Effector CD8-positive, alpha-beta T cell (primary cell): ENCODE results near the gene CIITA.

Experiments
- DNase-seq: peaks from one replicate; lab custom pipeline; 2025; lab: John Stamatoyannopoulos, UW

The CIITA gene

DNA sequence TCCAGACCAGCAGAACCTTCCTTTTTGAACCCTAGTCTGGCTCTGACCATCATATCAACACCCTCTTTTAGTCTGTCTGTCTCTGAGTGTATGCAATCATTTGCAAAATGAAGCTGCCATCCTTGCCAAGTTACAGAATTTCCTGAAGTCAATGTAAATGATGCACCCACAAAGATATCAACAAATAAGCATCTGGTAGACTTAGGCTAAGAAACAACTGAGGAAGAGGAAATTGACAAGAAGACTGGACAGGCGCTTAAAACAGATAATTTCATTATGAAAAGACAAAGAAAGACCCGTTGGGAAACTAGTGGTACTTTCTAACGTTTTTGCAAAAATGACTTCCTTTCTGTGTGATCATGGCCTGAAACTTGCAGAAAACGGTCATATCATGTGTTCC lies 24.7 kb upstream of the CIITA start:
- no peak for DNase-seq

DNA sequence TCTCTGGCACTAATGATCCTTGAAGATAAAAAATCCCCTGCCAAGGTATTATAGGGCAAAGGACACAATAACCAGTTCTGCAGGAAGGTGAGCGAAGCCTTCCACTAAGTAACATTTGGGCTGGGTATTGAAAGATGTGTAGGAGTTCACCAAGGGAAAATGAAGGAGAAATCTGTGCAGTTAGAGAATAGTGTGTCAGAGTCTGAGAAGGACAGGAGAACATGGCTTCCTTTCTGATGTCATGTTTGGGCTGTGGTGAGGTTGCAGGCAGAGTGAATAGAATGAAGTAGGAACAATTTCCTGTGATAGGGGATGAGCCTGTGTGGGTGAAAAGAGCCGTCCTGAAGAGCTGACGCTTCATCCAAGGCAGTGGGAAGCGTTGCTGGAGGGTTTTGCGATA lies 24.1 kb upstream of the CIITA start:
- DNase-seq = no peak

DNA sequence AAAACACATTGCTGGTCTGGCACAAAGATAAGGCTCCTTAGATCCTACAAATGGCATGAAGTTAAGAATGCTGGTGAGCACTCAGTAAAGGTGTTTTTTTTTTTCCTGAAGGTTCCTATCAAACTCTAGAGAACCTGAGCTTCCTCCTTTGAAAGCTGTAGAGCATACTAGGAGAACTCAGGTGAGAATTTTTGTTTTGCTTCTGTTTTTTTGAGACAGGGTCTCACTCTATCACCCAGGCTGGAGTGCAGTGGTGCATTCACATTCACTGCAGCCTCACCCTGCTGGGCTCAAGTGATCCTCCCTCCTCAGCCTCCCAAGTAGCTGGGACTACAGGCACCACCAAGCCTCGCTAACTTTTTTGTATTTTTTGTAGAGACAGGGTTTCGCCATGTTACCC lies 21.0 kb upstream of the CIITA start:
- no peak for DNase-seq

- DNase-seq = no peak
Measured at GRCh38 chr16:10858203-10858602, 18.8 kb upstream of the CIITA start.

DNA sequence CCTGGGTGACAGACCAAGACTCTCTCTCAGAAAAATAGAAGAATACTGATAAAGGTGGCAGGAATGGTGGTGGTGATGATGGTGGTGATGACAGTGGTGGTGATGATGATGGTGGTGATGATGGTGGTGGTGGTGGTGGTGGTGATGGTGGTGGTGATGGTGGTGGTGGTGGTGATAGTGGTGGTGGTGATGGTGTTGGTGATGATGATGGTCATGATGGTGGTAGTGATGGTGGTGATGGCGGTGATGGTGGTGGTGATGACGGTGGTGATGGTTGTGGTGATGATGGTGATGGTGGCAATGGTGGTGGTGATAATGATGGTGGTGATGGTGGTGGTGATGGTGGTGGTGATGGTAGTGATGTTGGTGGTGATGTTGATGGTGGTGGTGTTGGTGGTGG lies 18.0 kb upstream of the CIITA start:
- DNase-seq = no peak

- no peak for DNase-seq
Measured at GRCh38 chr16:10859658-10860057, 17.3 kb upstream of the CIITA start.

DNA sequence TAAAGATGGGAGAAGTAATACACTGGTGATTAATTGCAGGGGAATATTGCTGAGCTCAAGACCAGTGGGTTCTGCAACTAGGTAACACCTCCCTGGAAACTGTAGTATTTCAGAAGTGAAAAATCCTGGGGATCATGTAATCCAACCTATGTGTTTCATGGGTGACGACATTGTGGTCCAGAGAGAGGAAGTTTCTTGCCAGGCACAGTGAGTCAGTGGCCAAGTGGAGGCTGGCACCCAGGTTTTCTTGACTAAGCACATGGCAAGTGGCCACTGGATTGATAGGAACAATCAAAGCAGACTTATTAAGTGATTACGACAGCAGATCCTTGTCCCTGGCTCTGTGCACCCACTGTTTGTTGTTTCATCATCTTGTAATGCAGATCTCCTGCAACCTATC lies 14.6 kb upstream of the CIITA start:
- DNase-seq = no peak

DNA sequence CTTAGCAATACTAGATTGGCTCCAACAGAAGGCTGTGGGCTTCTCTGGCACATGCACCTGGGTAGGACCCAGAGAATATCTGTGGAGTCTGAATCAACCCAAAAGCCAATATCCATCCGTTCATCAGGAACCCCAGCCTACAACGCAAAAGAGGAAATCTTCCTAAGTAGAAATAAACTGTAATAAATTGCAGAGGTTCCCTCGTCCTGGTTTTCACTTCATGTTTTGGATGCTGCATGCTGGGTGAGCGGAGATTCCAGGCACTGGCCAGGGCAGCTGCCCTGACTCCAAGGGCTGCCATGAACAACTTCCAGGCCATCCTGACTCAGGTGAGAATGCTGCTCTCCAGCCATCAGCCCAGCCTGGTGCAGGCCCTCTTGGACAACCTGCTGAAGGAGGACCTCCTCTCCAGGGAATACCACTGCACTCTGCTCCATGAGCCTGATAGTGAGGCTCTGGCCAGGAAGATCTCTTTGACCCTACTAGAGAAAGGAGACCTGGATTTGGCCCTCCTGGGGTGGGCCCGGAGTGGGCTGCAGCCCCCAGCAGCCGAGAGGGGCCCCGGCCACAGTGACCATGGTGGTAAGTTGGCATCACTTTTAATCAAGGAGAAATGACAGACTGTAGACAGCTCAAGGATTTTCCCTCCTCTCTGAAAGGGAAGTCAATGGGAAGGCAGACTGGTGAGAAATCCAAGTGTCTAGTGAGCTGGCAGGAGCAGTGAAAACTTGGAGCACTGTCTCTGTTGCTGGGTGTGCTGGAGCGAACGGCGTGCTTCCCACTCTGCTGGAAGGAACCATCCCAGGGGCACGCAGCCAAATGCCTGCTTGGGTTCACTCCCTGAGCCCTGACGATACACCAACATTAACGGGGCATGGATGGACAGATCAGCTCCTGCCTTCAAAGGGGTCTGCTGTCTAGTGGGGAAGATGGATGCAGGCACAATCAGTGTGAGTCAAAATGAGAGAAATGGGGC lies 10.7 kb upstream of the CIITA start:
- no peak for DNase-seq

GRCh38 chr16:10867199-10867598 lies 9.8 kb upstream of the CIITA start:
- DNase-seq = no peak

GRCh38 chr16:10868104-10868595 lies 8.9 kb upstream of the CIITA start:
- no peak for DNase-seq

DNA sequence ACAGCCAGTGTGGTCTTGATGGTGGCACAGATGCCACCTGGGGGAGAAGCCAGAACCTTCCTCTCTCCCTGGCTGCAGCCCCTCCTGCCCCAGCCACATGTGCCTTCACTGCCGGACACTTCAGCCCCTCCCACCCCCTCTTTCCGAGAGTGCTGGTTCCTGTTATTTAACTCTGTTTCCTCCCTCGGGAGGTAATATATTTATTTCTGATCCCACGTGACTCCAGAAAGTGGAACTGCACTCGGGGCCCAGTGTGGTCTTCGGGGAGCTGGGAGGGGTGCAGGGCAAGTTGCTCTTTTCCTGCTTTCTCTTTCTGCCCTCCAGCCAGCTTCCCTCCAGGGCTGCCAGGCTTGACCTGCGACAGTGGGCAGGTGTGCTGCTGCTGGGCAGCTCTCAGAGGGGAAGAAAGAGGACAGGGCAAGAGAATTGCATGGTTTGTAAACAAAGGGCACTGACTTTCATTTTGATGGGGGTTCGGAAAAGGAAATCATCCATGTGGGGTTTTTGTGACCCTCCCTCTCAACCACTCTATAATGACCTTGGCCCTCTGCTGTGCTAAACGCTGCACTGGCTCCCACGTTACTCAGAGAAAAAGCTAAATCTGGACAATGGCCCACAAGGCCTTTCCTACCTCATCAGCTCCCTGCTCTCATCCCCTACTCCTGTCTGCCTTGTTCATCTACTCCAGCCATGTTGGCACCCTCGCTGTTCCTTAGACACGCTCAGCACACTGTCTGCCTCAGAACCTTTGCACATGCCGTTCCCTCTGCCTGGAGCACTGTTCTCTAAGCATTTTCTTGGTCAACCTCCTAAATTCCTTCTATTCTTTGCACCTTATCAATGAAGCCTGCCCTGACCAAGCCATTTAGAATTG lies 8.2 kb upstream of the CIITA start:
- DNase-seq = no peak

DNA sequence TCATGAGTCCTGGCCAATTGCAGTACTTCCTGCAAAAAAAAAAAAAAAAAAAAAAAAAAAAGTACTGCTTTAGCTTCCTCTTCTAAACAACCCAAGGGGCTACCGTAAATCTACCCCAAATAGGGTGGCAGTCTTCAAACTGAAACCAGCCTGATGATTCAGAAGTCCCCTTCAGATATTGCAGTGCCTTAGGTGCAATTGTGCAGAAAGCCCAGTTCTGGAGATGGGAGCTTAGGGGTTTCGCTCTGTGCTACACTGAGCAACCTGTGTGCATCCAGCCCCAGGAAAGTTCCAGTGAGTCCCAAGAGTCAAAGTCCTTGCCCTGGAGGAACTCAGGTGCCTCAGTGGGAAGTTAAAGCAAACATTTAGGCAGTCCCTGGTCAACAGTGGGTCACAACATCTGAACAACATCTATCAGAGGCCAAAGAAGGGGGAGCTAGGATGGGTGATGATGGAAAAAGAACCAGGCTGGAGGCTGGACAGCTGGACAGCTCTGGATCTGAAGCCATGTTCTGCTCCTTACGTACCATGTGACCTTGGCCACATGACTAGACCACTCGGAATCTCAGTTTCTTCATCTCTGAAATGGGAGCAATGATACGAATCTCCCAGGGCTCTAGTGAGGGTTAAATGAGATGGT lies 6.7 kb upstream of the CIITA start:
- no peak for DNase-seq

DNA sequence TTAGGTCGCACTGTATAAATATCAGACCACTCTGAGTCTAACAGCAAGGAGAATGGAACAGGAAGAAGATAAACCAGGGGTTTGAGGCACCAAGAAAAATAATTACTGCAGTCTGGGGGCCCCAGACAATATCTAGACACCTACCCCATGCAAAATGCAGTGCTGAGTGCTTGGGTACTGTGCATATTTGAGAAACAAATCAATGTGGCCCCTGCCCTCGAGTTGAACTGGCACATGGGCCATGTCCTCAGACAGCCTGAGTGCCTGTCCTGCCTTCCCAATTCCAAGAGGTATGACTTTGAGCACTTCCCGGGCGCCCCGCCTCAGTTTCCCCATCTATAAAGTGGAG lies 6.2 kb upstream of the CIITA start:
- DNase-seq = no peak

DNA sequence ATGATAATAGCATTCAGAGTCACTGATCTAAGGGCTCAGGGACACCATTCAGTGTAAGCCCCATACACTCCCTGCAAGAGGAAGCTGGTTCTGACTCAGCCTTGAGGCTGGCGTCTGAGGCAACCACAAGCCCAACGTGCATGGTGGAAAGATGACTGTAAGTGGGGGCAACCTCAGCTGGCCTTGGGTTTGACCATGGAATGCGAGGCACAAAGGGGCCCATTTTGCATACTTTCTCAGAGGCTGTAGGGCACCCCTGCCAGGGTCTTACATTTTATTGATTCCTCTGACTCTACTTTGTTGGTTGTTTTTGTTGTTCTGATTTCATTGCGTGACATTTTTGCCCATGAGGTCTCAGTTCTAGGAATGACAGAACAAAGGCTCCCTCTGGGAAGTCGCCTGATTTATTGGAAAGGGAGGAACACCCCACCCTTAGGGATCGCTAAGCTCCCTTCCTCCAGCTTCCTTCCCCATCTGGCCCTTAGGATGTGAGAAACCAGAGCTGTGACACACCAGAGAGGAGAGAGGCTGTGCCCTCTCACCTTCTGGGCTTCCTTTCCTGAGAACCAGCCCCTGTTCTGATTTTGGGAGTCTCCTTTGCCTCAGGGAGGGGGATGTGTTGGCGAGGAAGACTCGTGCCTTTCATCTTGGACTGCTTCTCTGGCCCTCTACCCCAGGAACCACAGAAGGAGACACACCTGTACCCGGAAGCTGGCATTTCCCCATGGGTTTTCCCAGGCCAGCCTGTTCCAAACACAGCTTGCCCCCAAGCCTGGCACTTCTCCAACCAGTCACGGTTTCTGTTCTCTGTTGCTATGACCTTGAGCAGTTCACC lies 5.6 kb upstream of the CIITA start:
- DNase-seq = no peak

DNA sequence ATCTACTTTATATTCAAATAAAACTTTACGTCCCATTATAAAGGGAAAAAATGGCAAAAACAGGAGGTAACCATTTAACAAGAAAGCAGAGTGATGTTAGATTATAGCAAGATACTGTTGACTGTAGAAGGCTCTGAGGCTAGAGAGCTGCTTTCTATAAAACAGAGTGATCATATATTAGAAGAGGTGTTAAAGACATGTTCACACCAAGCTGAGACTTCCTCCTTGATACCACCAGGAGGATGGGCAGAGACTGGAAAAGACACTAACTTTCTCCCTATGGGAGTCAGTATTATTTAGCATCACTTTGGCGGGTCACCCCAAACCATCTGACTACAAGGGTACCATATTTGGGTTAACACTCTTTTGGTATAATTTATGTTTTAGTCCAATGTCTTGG lies 687 bp upstream of the CIITA start:
- DNase-seq = no peak

GRCh38 chr16:10877472-10877946 lies 507 bp downstream of the CIITA start:
- DNase-seq = no peak

- no peak for DNase-seq
Measured at GRCh38 chr16:10878328-10878643, 1.3 kb downstream of the CIITA start.

DNA sequence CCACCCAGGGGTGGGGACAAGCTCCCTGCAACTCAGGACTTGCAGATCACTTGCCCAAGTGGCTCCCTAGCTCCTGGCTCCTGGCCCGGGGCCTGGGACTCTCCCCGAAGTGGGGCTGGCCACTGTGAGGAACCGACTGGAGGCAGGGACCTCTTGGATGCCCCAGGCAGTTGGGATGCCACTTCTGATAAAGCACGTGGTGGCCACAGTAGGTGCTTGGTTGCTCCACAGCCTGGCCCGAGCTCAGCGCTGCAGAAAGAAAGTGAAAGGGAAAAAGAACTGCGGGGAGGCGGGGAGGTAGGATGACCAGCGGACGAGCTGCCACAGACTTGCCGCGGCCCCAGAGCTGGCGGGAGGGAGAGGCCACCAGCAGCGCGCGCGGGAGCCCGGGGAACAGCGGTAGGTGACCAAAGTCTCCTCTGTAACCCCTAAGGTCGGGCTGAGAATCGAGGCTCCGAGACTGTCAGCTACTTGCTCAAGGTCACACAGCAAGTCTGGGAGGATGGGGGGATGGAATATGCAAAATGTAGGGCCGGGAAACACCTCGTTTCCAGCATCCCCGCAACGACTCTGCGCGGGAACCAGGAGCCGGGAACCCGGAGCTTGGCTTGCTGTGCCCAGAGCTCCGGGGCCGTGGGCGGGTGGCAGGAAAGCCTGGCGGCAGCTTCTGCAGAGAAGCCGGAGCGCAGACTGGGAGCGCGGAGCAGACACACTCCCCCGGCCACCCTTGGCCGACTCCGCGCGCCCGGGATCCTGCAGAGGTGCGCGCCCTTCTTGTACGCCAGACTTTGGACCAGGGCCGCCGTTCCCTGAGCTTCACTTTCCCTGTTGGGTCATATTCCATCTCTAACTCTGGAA lies 1.9 kb downstream of the CIITA start:
- no peak for DNase-seq

- DNase-seq = no peak
Measured at GRCh38 chr16:10879681-10880589, 2.9 kb downstream of the CIITA start.
